Progenitor cell of endocrine pancreas (in vitro differentiated cells): ENCODE data around the gene COL20A1. TPM values are rescaled to one million over a fixed set of nuclear protein-coding genes. Genes with fewer than 3 reads are reported as not detected.

ENCODE experiments used
- DNase-seq: peaks from one replicate; pipeline ENCODE4 v3.0.0; 2021; ENCODE audit warnings: low spot score; ENCODE audit not compliant: unreplicated experiment
- H3K27ac Mint-ChIP-seq: 2 replicates; pipeline ENCODE4 v1.8.0; 2021; ENCODE audit warnings: mild to moderate bottlenecking, moderate library complexity, mixed read lengths
- H3K27me3 Mint-ChIP-seq: 2 replicates; pipeline ENCODE4 v1.8.0; 2021; ENCODE audit warnings: mixed read lengths
- H3K36me3 Mint-ChIP-seq: 2 replicates; pipeline ENCODE4 v1.8.0; 2022; ENCODE audit warnings: mixed read lengths; ENCODE audit not compliant: insufficient read depth
- H3K4me1 Mint-ChIP-seq: 2 replicates; pipeline ENCODE4 v1.8.0; 2021; ENCODE audit warnings: low read depth, mixed read lengths
- H3K4me3 Mint-ChIP-seq: 2 replicates; pipeline ENCODE4 v1.8.0; 2021; ENCODE audit warnings: low read depth, mild to moderate bottlenecking, moderate library complexity, mixed read lengths
- H3K9me3 Mint-ChIP-seq: 2 replicates; pipeline ENCODE4 v1.8.0; 2021; ENCODE audit warnings: low read depth, mixed read lengths
- total RNA-seq: library from RNA; stranded (reverse); gene quantifications from 2 replicates; pipeline ENCODE4 v1.2.1, GENCODE V29; 2021
- TF ChIP-seq, protein P1 (sequence below): fragments of 200-600 bp; sonication (generic); IDR thresholded peaks from one replicate; pipeline ENCODE4 v1.5.0; 2021; ENCODE audit warnings: antibody characterized with exemption, mild to moderate bottlenecking; ENCODE audit not compliant: unreplicated experiment

Gene COL20A1
- total RNA-seq, 1 donor from 2014 or later: 0.24 TPM

DNA sequence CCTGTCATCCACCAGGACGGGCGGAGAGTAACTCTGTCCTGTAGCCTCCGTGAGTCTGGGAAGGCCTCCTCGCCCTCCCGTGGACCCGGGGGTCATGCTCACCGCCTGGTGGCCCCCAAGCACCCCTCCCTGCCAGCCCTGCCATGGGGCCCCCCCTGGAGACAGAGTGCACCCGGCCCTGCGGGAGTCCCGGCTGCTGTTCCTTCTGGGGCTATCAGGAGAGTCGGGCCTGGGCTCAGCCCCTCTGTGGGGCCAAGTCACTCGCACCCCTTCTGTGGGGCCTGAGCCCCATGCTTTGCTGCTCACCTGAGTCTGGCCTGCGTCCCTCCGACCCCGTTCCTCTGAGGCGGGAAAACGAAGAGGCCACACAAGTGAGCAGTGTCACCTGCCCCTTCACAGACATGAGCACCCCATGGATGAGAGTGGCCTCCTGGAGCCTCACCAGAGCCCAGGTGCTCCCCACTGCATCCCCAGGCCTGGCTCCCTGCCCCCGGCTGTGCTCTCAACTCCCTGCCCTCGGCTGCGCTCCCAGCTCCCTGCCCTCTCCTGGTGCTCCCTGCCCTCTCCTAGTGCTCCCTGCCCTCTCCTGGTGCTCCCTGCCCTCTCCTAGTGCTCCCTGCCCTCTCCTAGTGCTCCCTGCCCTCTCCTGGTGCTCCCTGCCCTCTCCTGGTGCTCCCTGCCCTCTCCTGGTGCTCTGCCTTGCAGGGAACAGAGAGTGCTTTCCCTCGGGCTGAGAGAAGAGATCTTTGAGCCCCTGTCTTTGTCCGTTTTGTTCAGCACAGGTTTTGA lies 72.8 kb downstream of the COL20A1 start:
- Mint-ChIP-seq H3K27ac (peak overlapping the region; percentile 62), H3K36me3 (no peaks in the 10 kb centered on the region), H3K9me3 (no peaks in the 10 kb centered on the region), H3K4me3 (no peak overlapping the region), H3K4me1 (peaks cover 8% of the 10 kb centered on the region), H3K27me3 (peaks cover 10% of the 10 kb centered on the region)
- TF ChIP-seq, protein P1, sequence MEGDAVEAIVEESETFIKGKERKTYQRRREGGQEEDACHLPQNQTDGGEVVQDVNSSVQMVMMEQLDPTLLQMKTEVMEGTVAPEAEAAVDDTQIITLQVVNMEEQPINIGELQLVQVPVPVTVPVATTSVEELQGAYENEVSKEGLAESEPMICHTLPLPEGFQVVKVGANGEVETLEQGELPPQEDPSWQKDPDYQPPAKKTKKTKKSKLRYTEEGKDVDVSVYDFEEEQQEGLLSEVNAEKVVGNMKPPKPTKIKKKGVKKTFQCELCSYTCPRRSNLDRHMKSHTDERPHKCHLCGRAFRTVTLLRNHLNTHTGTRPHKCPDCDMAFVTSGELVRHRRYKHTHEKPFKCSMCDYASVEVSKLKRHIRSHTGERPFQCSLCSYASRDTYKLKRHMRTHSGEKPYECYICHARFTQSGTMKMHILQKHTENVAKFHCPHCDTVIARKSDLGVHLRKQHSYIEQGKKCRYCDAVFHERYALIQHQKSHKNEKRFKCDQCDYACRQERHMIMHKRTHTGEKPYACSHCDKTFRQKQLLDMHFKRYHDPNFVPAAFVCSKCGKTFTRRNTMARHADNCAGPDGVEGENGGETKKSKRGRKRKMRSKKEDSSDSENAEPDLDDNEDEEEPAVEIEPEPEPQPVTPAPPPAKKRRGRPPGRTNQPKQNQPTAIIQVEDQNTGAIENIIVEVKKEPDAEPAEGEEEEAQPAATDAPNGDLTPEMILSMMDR: no peak
- no peak for DNase-seq

DNA sequence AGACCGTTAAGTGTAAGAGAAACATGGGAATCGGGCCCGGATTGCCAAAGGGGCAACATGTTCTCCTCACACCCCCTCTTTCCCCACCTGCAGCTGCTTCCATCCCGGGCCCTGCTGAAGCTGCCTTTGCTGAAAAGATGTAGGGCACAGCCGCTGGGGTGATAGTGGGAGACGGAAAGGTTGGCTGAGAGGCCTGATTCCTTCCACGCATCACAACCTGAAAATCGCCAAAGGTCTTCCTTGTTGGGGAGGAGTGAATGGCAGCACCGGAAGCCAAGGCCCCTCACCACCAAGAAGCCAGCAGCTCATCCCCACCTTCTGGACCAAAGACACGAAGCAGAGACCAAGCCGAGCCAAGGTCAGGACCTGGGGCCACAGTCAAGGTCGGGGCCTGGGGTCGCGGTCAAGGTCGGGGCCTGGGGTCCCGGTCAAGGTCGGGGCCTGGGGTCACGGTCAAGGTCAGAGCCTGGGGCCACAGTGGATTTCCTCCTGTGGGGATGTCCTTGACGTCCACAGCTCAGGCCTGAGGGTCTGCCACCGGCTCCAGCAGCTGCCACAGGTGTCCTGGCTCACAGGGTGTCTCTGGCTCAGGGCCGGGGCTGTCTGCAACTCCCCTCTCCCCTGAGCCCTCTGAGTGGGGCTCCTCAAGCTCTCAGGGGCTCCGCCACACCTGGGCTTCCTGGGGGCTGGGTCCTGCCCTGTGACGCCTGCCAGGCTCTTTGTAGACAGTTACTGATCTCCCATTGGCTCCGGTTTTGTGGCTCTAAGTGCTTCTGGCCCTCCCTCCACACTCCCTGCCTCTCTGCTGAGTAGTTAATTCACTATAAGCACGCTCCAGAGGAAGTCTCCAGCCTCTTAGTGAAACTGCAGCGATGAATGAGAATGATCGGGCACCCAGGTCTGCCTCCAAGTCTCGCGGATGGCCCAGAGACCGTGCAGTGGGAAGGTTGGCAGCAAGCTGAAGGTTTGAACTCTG lies 73.7 kb downstream of the COL20A1 start:
- no peaks in the 10 kb centered on the region for H3K9me3 Mint-ChIP-seq
- H3K4me3 Mint-ChIP-seq: no peak overlapping the region
- H3K27me3 Mint-ChIP-seq: peaks cover 10% of the 10 kb centered on the region
- H3K27ac Mint-ChIP-seq: peak overlapping the region; percentile 62
- H3K36me3 Mint-ChIP-seq: no peaks in the 10 kb centered on the region
- TF ChIP-seq, protein P1: no peak
- no peak for DNase-seq
- H3K4me1 Mint-ChIP-seq: peaks cover 8% of the 10 kb centered on the region

DNA sequence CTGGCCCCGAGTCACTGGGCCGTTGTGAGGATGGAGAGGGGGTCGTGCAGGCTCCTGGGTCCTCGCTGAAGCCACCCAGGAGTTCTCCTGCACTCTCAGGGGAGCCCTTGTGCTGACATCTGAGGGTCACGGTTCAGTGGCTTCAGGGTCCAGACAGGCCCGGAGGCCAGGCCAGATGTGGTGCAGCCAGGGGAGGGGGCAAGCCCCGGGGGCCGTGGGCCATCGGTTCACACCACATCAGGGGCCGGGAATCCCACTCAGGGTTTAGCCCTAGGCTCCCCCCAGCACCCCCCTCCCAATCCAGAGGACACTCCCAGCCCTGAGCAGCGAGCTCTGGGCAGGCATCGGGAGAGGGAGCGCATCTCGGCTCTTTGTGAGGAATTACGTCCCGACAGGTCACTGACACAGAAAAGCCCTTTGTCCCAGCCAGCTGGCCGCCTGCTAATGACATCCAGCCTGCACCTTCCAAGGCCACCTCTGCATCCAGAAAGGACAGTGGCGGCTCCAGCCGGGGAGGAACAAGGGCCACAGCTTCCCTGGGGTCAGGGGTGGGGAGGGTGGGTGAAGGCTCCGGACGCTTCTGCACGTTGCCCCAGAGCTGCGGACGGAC lies 74.6 kb downstream of the COL20A1 start:
- Mint-ChIP-seq H3K4me3 (no peak overlapping the region), H3K4me1 (peaks cover 4% of the 10 kb centered on the region), H3K27ac (no peak overlapping the region), H3K9me3 (no peaks in the 10 kb centered on the region), H3K36me3 (no peaks in the 10 kb centered on the region), H3K27me3 (peaks cover 5% of the 10 kb centered on the region)
- DNase-seq: no peak
- TF ChIP-seq, protein P1: no peak

DNA sequence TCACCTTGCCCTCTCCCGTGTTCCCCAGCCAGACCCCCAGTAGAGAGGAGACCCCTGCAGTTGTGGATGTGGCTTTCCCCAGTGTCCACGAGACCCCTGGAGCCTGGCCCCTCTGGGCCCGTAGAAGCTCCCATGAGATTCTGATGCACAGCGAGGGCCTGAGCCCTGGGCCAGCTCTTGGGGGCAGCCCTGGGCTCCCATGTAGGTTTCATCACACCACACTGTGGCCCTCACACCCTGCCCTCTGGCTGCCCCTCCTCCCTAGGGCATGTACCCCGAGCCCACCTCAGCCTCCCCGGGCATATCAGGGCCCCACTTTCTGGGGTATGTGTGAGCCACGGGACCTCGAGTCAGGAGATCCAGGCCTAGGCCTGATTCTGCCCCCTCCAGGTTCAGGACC lies 75.2 kb downstream of the COL20A1 start:
- Mint-ChIP-seq H3K27me3 (no peaks in the 10 kb centered on the region), H3K36me3 (no peaks in the 10 kb centered on the region), H3K4me3 (no peak overlapping the region), H3K9me3 (no peaks in the 10 kb centered on the region), H3K27ac (no peak overlapping the region), H3K4me1 (no peaks in the 10 kb centered on the region)
- no peak for DNase-seq
- TF ChIP-seq, protein P1: no peak

DNA sequence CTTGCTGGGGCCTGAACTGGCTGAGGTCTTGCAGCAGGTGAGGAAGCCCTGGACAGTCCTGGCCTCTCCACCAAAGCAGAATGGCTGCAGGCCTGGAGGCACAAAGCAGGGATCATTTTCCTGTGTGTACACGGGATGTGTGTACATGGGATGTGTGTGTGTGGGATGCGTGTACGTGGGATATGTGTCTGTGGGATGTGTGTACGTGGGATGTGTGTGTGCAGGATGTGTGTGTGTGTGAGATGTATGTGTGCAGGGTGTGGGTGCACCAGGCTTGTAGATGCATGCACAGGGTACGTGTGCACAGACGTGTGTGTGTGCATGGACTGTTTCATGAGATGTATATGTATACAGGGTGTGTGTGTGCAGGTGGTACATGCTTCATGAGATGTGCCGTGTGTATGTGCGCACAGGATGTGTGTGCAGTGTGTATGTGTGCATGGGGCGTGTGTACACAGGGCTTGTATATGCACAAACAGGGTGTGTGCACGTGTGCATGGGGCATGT lies 76.1 kb downstream of the COL20A1 start:
- no peaks in the 10 kb centered on the region for H3K27me3 Mint-ChIP-seq
- no peak overlapping the region for H3K27ac Mint-ChIP-seq
- H3K4me3 Mint-ChIP-seq: no peak overlapping the region
- no peak for DNase-seq
- no peaks in the 10 kb centered on the region for H3K4me1 Mint-ChIP-seq
- no peaks in the 10 kb centered on the region for H3K9me3 Mint-ChIP-seq
- TF ChIP-seq, protein P1: no peak
- H3K36me3 Mint-ChIP-seq: no peaks in the 10 kb centered on the region
